ENCODE measurements around the gene ATP8B4. TPM values are rescaled to one million over a fixed set of nuclear protein-coding genes. Genes with fewer than 3 reads are reported as not detected.
"Not testable (repeated sequence)": the region's sequence is repeated elsewhere in the genome, so short reads cannot be mapped to it uniquely, and the experiment has no call there.

The ATP8B4 gene
- total RNA-seq, 2 experiments from 2014 or later: 0.31 TPM; not detected in 1

DNA sequence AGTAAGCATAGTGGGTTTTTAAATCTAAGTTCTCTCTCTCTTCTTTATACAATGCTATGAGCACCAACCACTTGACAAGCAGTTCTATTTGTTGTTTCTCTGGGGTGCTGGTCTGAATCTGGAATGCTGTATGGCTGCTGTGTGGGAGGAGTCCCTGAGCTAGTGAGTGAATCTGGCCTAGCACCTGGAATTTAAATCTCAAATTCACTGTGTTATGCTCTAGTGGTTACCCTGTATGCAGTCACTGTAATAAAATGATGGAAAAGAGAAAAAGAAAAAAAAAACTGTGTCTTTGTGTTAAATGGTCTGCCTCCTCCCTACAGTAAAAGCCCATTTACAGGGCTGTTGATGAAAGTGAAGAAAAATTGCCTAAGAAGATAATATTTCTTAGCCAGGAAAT, 155.0 kb downstream of the ATP8B4 start:
- no peak overlapping the region for H3K27ac Mint-ChIP-seq
- H3K4me3 ChIP-seq (ENCODE audit: low read length): no peak overlapping the region

DNA sequence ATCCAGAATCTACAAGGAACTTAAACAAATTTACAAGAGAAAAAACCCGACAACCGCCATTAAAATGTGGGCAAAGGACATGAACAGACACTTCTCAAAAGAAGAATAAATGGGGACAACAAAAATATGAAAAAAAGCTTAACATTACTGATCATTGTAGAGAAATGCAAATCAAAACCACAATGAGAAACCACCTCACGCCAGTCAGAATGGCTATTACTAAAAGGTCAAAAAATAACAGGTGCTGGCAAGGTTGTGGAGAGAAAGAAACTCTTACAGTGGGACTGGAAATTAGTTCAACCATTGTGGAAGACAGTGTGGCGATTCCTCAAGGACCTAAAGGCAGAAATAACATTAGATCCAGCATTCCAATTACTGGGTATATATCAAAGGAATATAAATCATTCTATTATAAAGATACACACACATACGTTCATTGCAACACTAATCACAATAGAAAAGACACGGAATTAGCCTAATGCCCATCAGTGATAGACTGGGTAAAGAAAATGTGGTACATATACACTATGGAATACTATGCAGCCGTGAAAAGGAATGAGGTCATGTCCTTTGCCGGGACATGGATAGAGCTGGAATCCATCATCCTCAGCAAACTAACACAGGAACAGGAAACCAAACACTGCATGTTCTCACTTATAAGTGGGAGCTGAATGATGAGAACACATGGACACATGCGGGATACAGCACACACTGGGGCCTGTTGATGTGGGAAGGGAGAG, 155.8 kb downstream of the ATP8B4 start:
- CTCF ChIA-PET; H3K36me3 ChIP-seq (ENCODE audit: insufficient read depth, low read length); H3K4me3 Mint-ChIP-seq; intact Hi-C loops (cut with DNase I, micrococcal nuclease); H3K27me3 ChIP-seq (ENCODE audit: control insufficient read depth in 1 of 2, insufficient read depth in 2 of 2, low read length in 2 of 2); ATAC-seq (ENCODE audit: poor library complexity); H3K4me1 Mint-ChIP-seq (ENCODE audit: low read depth); H3K4me1 ChIP-seq (ENCODE audit: insufficient read depth, low read length); DNase-seq; H3K4me3 ChIP-seq (ENCODE audit: low read length); H3K36me3 Mint-ChIP-seq (ENCODE audit: low read depth); H3K9me3 Mint-ChIP-seq; H3K27me3 Mint-ChIP-seq; H3K27ac Mint-ChIP-seq; H3K27ac ChIP-seq (ENCODE audit: low read depth in 1 of 2, low read length in 2 of 2); POLR2A ChIA-PET: not testable (repeated sequence)
- H3K9me3 ChIP-seq (ENCODE audit: control insufficient read depth in 1 of 2, insufficient read depth in 1 of 2, low read length in 2 of 2): peaks cover 6 to 12% of the 10 kb centered on the region in 2 experiments

More for the DNA sequence above, 155.0 kb downstream of the ATP8B4 start:
- H3K4me3 Mint-ChIP-seq: no peak overlapping the region
- DNase-seq (no peak), ATAC-seq (ENCODE audit: poor library complexity) (no peak)
- Histone ChIP-seq H3K4me1 (ENCODE audit: insufficient read depth, low read length) (no peaks in the 10 kb centered on the region), H3K27ac (ENCODE audit: low read depth in 1 of 2, low read length in 2 of 2) (no peak overlapping the region), H3K27me3 (ENCODE audit: control insufficient read depth in 1 of 2, insufficient read depth in 2 of 2, low read length in 2 of 2) (peaks cover 0 to 6% of the 10 kb centered on the region in 2 experiments), H3K9me3 (ENCODE audit: control insufficient read depth in 1 of 2, insufficient read depth in 1 of 2, low read length in 2 of 2) (peaks cover 6 to 12% of the 10 kb centered on the region in 2 experiments), H3K36me3 (ENCODE audit: insufficient read depth, low read length) (no peaks in the 10 kb centered on the region)
- H3K36me3 Mint-ChIP-seq (ENCODE audit: low read depth): no peaks in the 10 kb centered on the region
- intact Hi-C loops (cut with DNase I, micrococcal nuclease): no loop called here
- no peaks in the 10 kb centered on the region for H3K27me3 Mint-ChIP-seq
- peaks cover 2% of the 10 kb centered on the region for H3K9me3 Mint-ChIP-seq
- H3K4me1 Mint-ChIP-seq (ENCODE audit: low read depth): no peaks in the 10 kb centered on the region
- no peak for TF ChIP-seq CTCF (IDR thresholded peaks at IDR 0.05)
- ChIA-PET CTCF (no interaction called here), POLR2A (no interaction called here)

- H3K27me3 ChIP-seq (ENCODE audit: control insufficient read depth in 1 of 2, insufficient read depth in 2 of 2, low read length in 2 of 2): peaks cover 0 to 6% of the 10 kb centered on the region in 2 experiments
- no peak overlapping the region for H3K4me3 ChIP-seq (ENCODE audit: low read length)
- Mint-ChIP-seq H3K27me3 (no peaks in the 10 kb centered on the region), H3K36me3 (ENCODE audit: low read depth) (no peaks in the 10 kb centered on the region), H3K9me3 (peaks cover 2% of the 10 kb centered on the region), H3K4me1 (ENCODE audit: low read depth) (no peaks in the 10 kb centered on the region), H3K4me3 (no peak overlapping the region), H3K27ac (no peak overlapping the region)
- DNase-seq: no peak
- intact Hi-C loops (cut with DNase I, micrococcal nuclease): no loop called here
- H3K27ac ChIP-seq (ENCODE audit: low read depth in 1 of 2, low read length in 2 of 2): no peak overlapping the region
- ChIA-PET POLR2A (no interaction called here), CTCF (no interaction called here)
- no peaks in the 10 kb centered on the region for H3K36me3 ChIP-seq (ENCODE audit: insufficient read depth, low read length)
- ATAC-seq (ENCODE audit: poor library complexity): no peak
- H3K9me3 ChIP-seq (ENCODE audit: control insufficient read depth in 1 of 2, insufficient read depth in 1 of 2, low read length in 2 of 2): peaks cover 6 to 12% of the 10 kb centered on the region in 2 experiments
- H3K4me1 ChIP-seq (ENCODE audit: insufficient read depth, low read length): no peaks in the 10 kb centered on the region
- TF ChIP-seq CTCF (IDR thresholded peaks at IDR 0.05): no peak
Measured at GRCh38 chr15:49962044-49962602, 156.9 kb downstream of the ATP8B4 start.

Data from CD4-positive, alpha-beta T cell (primary cell).